ENCODE data around the gene HS3ST3A1. TPM values are rescaled to one million over a fixed set of nuclear protein-coding genes. Genes with fewer than 3 reads are reported as not detected.

HS3ST3A1 gene
- total and polyA plus RNA-seq, 10 donors: 1.9 to 25.9 (median 16.4) TPM

DNA sequence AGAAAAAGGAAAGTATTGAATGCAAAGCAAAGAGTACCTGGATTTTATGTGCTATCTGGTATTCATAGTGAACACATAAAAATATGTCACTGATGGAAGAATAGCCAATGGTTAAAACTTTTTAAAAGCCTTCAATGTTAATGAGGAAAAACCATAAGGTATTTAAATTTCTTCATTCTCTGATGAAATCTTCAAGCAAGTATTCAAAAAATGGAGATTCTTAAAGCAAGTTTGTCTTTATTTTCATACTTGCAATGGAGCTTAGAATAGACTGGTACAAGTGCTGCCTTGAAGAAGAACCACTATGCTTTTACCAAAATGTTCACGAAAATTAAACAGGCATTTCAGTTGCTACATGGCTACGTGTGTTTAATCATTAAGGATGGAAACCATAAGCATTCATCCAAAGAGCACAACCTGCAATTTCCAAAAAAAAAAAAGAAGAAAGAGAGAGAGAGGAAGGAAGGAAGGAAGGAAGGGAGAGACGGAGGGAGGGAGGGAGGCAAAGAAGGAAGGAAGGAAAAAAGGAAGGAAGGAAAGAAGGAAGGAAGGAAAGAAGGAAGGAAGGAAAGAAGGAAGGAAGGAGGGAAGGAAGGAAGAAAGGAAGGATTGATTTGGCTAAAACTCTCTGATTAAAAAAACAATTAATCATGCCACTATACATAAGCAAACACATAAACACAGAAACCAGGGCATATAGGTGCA is 17.6 kb downstream of the HS3ST3A1 start:
- no peaks in the 10 kb centered on the region for H3K27me3 ChIP-seq (replicated peaks in 1 of 7)
- H3K4me3 ChIP-seq: no peak overlapping the region
- no peak for TF ChIP-seq POLR2AphosphoS5 (IDR thresholded peaks at IDR 0.05)
- no peak for TF ChIP-seq POLR2A (IDR thresholded peaks at IDR 0.05)
- TF ChIP-seq, protein P1, sequence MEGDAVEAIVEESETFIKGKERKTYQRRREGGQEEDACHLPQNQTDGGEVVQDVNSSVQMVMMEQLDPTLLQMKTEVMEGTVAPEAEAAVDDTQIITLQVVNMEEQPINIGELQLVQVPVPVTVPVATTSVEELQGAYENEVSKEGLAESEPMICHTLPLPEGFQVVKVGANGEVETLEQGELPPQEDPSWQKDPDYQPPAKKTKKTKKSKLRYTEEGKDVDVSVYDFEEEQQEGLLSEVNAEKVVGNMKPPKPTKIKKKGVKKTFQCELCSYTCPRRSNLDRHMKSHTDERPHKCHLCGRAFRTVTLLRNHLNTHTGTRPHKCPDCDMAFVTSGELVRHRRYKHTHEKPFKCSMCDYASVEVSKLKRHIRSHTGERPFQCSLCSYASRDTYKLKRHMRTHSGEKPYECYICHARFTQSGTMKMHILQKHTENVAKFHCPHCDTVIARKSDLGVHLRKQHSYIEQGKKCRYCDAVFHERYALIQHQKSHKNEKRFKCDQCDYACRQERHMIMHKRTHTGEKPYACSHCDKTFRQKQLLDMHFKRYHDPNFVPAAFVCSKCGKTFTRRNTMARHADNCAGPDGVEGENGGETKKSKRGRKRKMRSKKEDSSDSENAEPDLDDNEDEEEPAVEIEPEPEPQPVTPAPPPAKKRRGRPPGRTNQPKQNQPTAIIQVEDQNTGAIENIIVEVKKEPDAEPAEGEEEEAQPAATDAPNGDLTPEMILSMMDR (IDR thresholded peaks at IDR 0.05 in 8 of 11, conservative IDR thresholded peaks at IDR 0.05 in 3 of 11): no peak
- H3K9me3 ChIP-seq: no peaks in the 10 kb centered on the region
- WGBS, 5 donors: 61 to 82% (median 72%) methylated on average over 3 of the region's 3 CpGs
- intact Hi-C loops (cut with DNase I; ENCODE audit: low total_unique reads): no loop called here
- H3K27ac ChIP-seq: peak overlapping the region in 1 of 8 donors; percentile 63
- no peaks in the 10 kb centered on the region for H3K36me3 ChIP-seq
- no peak for DNase-seq
- H3K4me1 ChIP-seq: peaks cover 0 to 24% (median 2%) of the 10 kb centered on the region in 6 donors

DNA sequence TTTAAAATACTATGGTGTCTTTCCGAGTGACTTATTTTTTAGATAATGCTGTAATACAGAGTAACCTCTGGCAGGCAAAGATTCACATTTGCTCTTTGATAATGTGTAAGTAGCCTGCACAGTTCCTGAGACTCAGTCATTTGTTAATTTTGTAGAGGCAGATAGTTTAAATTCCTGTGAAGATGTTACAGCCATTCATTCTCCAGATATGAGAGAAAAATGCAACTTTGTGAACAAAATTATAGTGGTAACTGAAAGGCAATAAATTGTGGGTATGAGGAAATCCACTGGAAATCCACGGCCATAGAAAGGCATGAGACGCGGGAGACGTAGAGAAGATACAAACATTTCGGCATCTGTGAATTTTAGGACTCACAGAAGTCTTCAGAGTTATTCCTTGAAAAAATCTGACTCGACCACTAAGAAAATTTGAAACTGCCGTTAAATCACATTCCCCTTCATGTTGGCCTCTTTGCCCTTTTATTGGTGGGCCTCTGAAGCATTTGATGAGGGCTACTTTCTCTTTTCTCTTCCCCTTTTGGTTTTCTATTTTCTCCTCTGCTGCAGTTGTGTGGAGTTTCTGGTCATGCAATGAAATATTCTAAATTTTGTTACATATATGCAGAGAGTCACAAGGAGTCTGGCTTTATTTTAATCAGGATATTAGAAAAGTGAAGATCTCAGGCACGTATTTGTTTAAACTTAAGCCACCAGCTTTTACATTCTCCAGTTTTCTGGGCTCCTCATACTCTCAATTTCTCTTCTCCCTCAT is 18.8 kb downstream of the HS3ST3A1 start:
- WGBS, 5 donors: 68 to 82% (median 75%) methylated on average over 9 of the region's 9 CpGs

DNA sequence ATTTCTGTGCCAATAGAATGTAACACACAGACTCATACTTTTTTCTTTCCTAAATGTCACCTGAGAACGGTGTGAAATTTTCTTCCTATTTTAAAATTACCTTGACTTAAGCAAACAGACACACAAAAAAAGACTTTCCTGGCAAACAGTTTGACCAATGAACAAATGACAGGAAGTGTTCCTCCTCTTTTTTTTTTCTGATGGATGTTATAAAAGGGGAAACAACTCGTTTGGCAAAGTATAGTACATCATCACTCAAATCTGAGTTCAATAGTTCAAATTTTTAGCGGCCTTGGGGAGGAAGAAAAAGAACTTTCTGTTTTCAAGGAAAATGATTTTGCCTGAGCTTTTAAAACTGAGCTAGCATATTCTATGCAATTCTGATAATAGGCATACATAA is 19.8 kb downstream of the HS3ST3A1 start:
- peak overlapping the region in 6 of 8 donors; percentile 25 to 70 (median 55) for H3K27ac ChIP-seq
- no peak overlapping the region for H3K4me3 ChIP-seq
- no peak for DNase-seq
- no peaks in the 10 kb centered on the region for H3K36me3 ChIP-seq
- peaks cover 0 to 3% (median 0%) of the 10 kb centered on the region in 8 donors for H3K9me3 ChIP-seq
- no peak for TF ChIP-seq POLR2AphosphoS5 (IDR thresholded peaks at IDR 0.05)
- TF ChIP-seq, protein P1 (IDR thresholded peaks at IDR 0.05 in 8 of 11, conservative IDR thresholded peaks at IDR 0.05 in 3 of 11): no peak
- no peak for TF ChIP-seq POLR2A (IDR thresholded peaks at IDR 0.05)
- H3K27me3 ChIP-seq (replicated peaks in 1 of 7): no peaks in the 10 kb centered on the region
- intact Hi-C loops (cut with DNase I; ENCODE audit: low total_unique reads): no loop called here
- H3K4me1 ChIP-seq: peaks cover 0 to 24% (median 2%) of the 10 kb centered on the region in 6 donors
- 4 to 11% (median 7%) methylated on average over 3 of the region's 3 CpGs for WGBS, 5 donors

More for the DNA sequence above, 18.8 kb downstream of the HS3ST3A1 start:
- Histone ChIP-seq H3K27ac (peak overlapping the region in 6 of 8 donors; percentile 11 to 70 (median 44)), H3K4me3 (no peak overlapping the region), H3K36me3 (no peaks in the 10 kb centered on the region), H3K27me3 (replicated peaks in 1 of 7) (no peaks in the 10 kb centered on the region), H3K9me3 (no peaks in the 10 kb centered on the region), H3K4me1 (peaks cover 0 to 24% (median 2%) of the 10 kb centered on the region in 6 donors)
- intact Hi-C loops (cut with DNase I; ENCODE audit: low total_unique reads): no loop called here
- no peak for DNase-seq
- TF ChIP-seq POLR2AphosphoS5 (IDR thresholded peaks at IDR 0.05) (no peak), POLR2A (IDR thresholded peaks at IDR 0.05) (no peak)
- TF ChIP-seq, protein P1 (IDR thresholded peaks at IDR 0.05 in 8 of 11, conservative IDR thresholded peaks at IDR 0.05 in 3 of 11): no peak

DNA sequence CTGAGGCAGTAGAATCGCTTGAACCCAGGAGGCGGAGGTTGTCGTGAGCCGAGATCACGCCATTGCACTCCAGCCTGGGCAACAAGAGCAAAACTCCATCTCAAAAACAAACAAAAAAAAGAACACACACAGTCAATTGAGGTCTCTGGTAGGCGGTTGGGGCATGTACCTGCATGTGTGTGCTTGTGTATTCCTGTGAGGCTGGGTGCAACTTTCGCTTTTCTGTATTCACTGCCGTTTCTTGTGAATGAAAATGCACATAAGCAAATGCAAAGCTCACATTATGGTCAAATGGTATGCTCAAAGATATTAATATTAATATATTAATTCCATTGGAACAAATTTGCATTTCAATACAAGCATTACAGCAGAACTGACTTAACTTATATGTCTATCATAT is 20.9 kb downstream of the HS3ST3A1 start:
- Histone ChIP-seq H3K9me3 (peaks cover 0 to 5% (median 0%) of the 10 kb centered on the region in 8 donors), H3K36me3 (no peaks in the 10 kb centered on the region), H3K4me3 (no peak overlapping the region), H3K27me3 (replicated peaks in 1 of 7) (no peaks in the 10 kb centered on the region), H3K4me1 (peaks cover 0 to 24% (median 2%) of the 10 kb centered on the region in 6 donors), H3K27ac (peak overlapping the region in 3 of 8 donors; percentile 50 to 70 (median 63))
- TF ChIP-seq POLR2A (IDR thresholded peaks at IDR 0.05) (no peak), POLR2AphosphoS5 (IDR thresholded peaks at IDR 0.05) (no peak)
- TF ChIP-seq, protein P1 (IDR thresholded peaks at IDR 0.05 in 8 of 11, conservative IDR thresholded peaks at IDR 0.05 in 3 of 11): no peak
- 82 to 96% (median 96%) methylated on average over 8 of the region's 8 CpGs for WGBS, 5 donors
- DNase-seq: no peak
- intact Hi-C loops (cut with DNase I; ENCODE audit: low total_unique reads): no loop called here
